IMR-90 (cell line): Measurements from ENCODE around the gene KDM1A. TPM values are rescaled to one million over a fixed set of nuclear protein-coding genes. Genes with fewer than 3 reads are reported as not detected.

Experiments
- ATAC-seq: fragments of 200-7000 bp; cut with Tn5 transposase; 2 replicates; pipeline ENCODE4 v1.9.1; 2020; ENCODE audit warnings: low read depth, mild to moderate bottlenecking, moderate library complexity
- BruUV-seq: library from RNA; stranded (reverse); fragments of 400-500 nt; replicated peaks from 2 replicates; lab custom pipeline; 2021; lab: Mats Ljungman, UMichigan
- CTCF ChIA-PET: fragments of 300-600 bp; formaldehyde crosslinking; extraction: SDS; loops from one replicate; lab custom pipeline; 2021; ENCODE audit warnings: antibody characterized with exemption; lab: Yijun Ruan, JAX
- POLR2A ChIA-PET: fragments of 300-600 bp; sonication (Branson Sonifier 250); formaldehyde crosslinking; loops from one replicate; lab custom pipeline; 2022; ENCODE audit warnings: antibody characterized with exemption; ENCODE audit not compliant: unreplicated experiment; lab: Charles Lee
- DNase-seq: peaks from one replicate; pipeline ENCODE4 v3.0.0; 2013
- H2AFZ ChIP-seq: replicated peaks from 2 replicates; pipeline ENCODE3; 2013; ENCODE audit warnings: low read length, mild to moderate bottlenecking; ENCODE audit not compliant: poor library complexity
- H2AK5ac ChIP-seq: 2 replicates; pipeline ENCODE4 v1.6.1; 2013; ENCODE audit warnings: low read depth, low read length, inconsistent platforms
- H2AK9ac ChIP-seq: replicated peaks from 2 replicates; pipeline ENCODE3; 2013; ENCODE audit warnings: mild to moderate bottlenecking, low read depth, low read length, moderate library complexity; ENCODE audit not compliant: poor library complexity
- H2BK120ac ChIP-seq: 2 replicates; pipeline ENCODE4 v1.6.1; 2013; ENCODE audit warnings: low read depth, low read length, inconsistent platforms
- H2BK15ac ChIP-seq: 3 replicates; pipeline ENCODE4 v1.6.1; 2013; ENCODE audit warnings: low read depth, low read length, inconsistent platforms
- H2BK20ac ChIP-seq: 2 replicates; pipeline ENCODE4 v1.6.1; 2013; ENCODE audit warnings: low read depth, mild to moderate bottlenecking, inconsistent platforms, low read length, moderate library complexity
- H2BK5ac ChIP-seq: 2 replicates; pipeline ENCODE4 v1.6.1; 2013; ENCODE audit warnings: mild to moderate bottlenecking, low read depth, low read length, inconsistent platforms; ENCODE audit not compliant: poor library complexity, severe bottlenecking
- H3K14ac ChIP-seq: replicated peaks from 2 replicates; pipeline ENCODE4 v1.6.1; 2013; ENCODE audit warnings: low read depth, low read length, inconsistent platforms
- H3K18ac ChIP-seq: 2 replicates; pipeline ENCODE4 v1.6.1; 2013; ENCODE audit warnings: low read depth, low read length, control low read depth
- H3K23ac ChIP-seq: 2 replicates; pipeline ENCODE4 v1.6.1; 2013; ENCODE audit warnings: low read depth, low read length, inconsistent platforms
- H3K27ac ChIP-seq: 2 replicates; pipeline ENCODE4 v1.5.1; 2013; ENCODE audit warnings: mild to moderate bottlenecking, control low read depth, low read length; ENCODE audit not compliant: insufficient read depth
- H3K27me3 ChIP-seq: 2 replicates; pipeline ENCODE4 v1.6.1; 2013; ENCODE audit warnings: low read length; ENCODE audit not compliant: control insufficient read depth, insufficient read depth
- H3K36me3 ChIP-seq: 2 replicates; pipeline ENCODE4 v1.6.1; 2013; ENCODE audit warnings: low read length, mixed read lengths; ENCODE audit not compliant: control insufficient read depth, insufficient read depth
- H3K4ac ChIP-seq: 2 replicates; pipeline ENCODE4 v1.6.1; 2013; ENCODE audit warnings: low read depth, low read length, inconsistent platforms
- H3K4me1 ChIP-seq: 2 replicates; pipeline ENCODE4 v1.6.1; 2013; ENCODE audit warnings: low read length, mixed read lengths; ENCODE audit not compliant: control insufficient read depth, insufficient read depth
- H3K4me2 ChIP-seq: 2 replicates; pipeline ENCODE4 v1.6.1; 2013; ENCODE audit warnings: low read depth, mild to moderate bottlenecking, control low read depth, low read length, moderate library complexity
- H3K4me3 ChIP-seq: 2 replicates; pipeline ENCODE4 v1.5.1; 2013; ENCODE audit warnings: low read depth, mild to moderate bottlenecking, control low read depth, low read length, moderate library complexity; ENCODE audit not compliant: insufficient read depth
- H3K56ac ChIP-seq: 2 replicates; pipeline ENCODE4 v1.6.1; 2013; ENCODE audit warnings: low read length, inconsistent platforms; ENCODE audit not compliant: insufficient read depth; ENCODE audit errors: extremely low read depth
- H3K79me1 ChIP-seq, 2 experiments: 2 replicates each; pipeline ENCODE4 v1.6.1; 2013; ENCODE audit warnings: low read length in 2 of 2, inconsistent platforms in 1 of 2, low read depth in 1 of 2
- H3K9ac ChIP-seq: 2 replicates; pipeline ENCODE4 v1.6.1; 2013; ENCODE audit warnings: low read depth, low read length, control low read depth
- H3K9me1 ChIP-seq: 2 replicates; pipeline ENCODE4 v1.6.1; 2013; ENCODE audit warnings: low read length, inconsistent platforms; ENCODE audit not compliant: insufficient read depth
- H3K9me3 ChIP-seq: 2 replicates; pipeline ENCODE4 v1.6.1; 2013; ENCODE audit warnings: low read length; ENCODE audit not compliant: control insufficient read depth, insufficient read depth
- H4K20me1 ChIP-seq: 2 replicates; pipeline ENCODE4 v1.6.1; 2013; ENCODE audit warnings: low read length, inconsistent platforms; ENCODE audit not compliant: insufficient read depth
- H4K5ac ChIP-seq: 2 replicates; pipeline ENCODE4 v1.6.1; 2013; ENCODE audit warnings: mild to moderate bottlenecking, low read depth, low read length, control low read depth
- H4K8ac ChIP-seq, 2 experiments: 2 replicates each; pipeline ENCODE4 v1.6.1; 2013; ENCODE audit warnings: low read depth in 2 of 2, low read length in 2 of 2, control low read depth in 1 of 2, inconsistent platforms in 1 of 2
- H4K91ac ChIP-seq: 2 replicates; pipeline ENCODE4 v1.6.1; 2013; ENCODE audit warnings: low read depth, low read length, inconsistent platforms; ENCODE audit not compliant: insufficient read depth
- BHLHE40 ChIP-seq: fragments of 150-350 bp; IDR thresholded peaks from 2 replicates; pipeline ENCODE4 v1.6.1; 2016; ENCODE audit warnings: mild to moderate bottlenecking, low read depth, low read length
- CEBPB ChIP-seq: IDR thresholded peaks from 2 replicates; pipeline ENCODE4 v1.6.1; 2012; ENCODE audit warnings: low read depth, low read length, improper control_type of control experiment
- CHD1 ChIP-seq: IDR thresholded peaks from 2 replicates; pipeline ENCODE4 v1.6.1; 2012; ENCODE audit warnings: low read depth, low read length, improper control_type of control experiment
- FOS ChIP-seq: fragments of 150-350 bp; IDR thresholded peaks from 2 replicates; pipeline ENCODE4 v1.6.1; 2016; ENCODE audit warnings: low read depth, low read length
- MAFK ChIP-seq: IDR thresholded peaks from 2 replicates; pipeline ENCODE4 v1.6.1; 2012; ENCODE audit warnings: low read depth, low read length, improper control_type of control experiment
- MAZ ChIP-seq: IDR thresholded peaks from 2 replicates; pipeline ENCODE4 v1.6.1; 2012; ENCODE audit warnings: low read depth, mild to moderate bottlenecking, low read length, improper control_type of control experiment, moderate library complexity, borderline replicate concordance
- MXI1 ChIP-seq: IDR thresholded peaks from 2 replicates; pipeline ENCODE4 v1.6.1; 2012; ENCODE audit warnings: low read depth, mild to moderate bottlenecking, low read length, moderate library complexity, borderline replicate concordance
- NFE2L2 ChIP-seq: fragments of 150-350 bp; IDR thresholded peaks from 2 replicates; pipeline ENCODE4 v1.6.1; 2016; ENCODE audit warnings: low read depth, mild to moderate bottlenecking, low read length
- POLR2A ChIP-seq: IDR thresholded peaks from 2 replicates; pipeline ENCODE4 v1.6.1; 2012; ENCODE audit warnings: mild to moderate bottlenecking, low read depth, low read length
- RAD21 ChIP-seq: IDR thresholded peaks from 2 replicates; pipeline ENCODE4 v1.6.1; 2012; ENCODE audit warnings: low read length, improper control_type of control experiment
- RCOR1 ChIP-seq: IDR thresholded peaks from 2 replicates; pipeline ENCODE4 v1.6.1; 2012; ENCODE audit warnings: mild to moderate bottlenecking, low read length, improper control_type of control experiment; ENCODE audit not compliant: insufficient replicate concordance
- RFX5 ChIP-seq: IDR thresholded peaks from 2 replicates; pipeline ENCODE4 v1.8.0; 2012; ENCODE audit warnings: low read depth, mild to moderate bottlenecking, low read length, moderate library complexity
- SMC3 ChIP-seq: fragments of 150-350 bp; IDR thresholded peaks from 2 replicates; pipeline ENCODE4 v1.6.1; 2016; ENCODE audit warnings: low read depth, mild to moderate bottlenecking, antibody characterized with exemption, low read length, moderate library complexity
- WGBS, 2 experiments: methylation state at CpG; one replicate each; pipeline versions ENCODE4 v1.1.5 to v1.1.7; 2013; ENCODE audit warnings: missing lambda C conversion rate in 2 of 2; ENCODE audit not compliant: insufficient read length in 1 of 2; ENCODE audit errors: extremely low coverage in 2 of 2; 5-methylcytosine and 5-hydroxymethylcytosine counted together
- dilution Hi-C: fragments of 300-500 bp; cut with HindIII; formaldehyde crosslinking; loops from one replicate; pipeline ENCODE4 v1.14.3; 2018; ENCODE audit warnings: low sequenced_read_pairs; ENCODE audit not compliant: unreplicated experiment
- in situ Hi-C: fragments of 300-500 bp; cut with MboI; formaldehyde crosslinking; loops from 3 replicates; pipeline ENCODE4 v1.14.3; 2019; ENCODE audit warnings: low sequenced_read_pairs, inconsistent platforms, mixed read lengths
- intact Hi-C: fragments of 100-400 bp; cut with micrococcal nuclease; formaldehyde crosslinking; loops from 2 replicates; pipeline ENCODE4 v1.10.0; 2022
- polyA plus RNA-seq, 3 experiments: library from polyadenylated mRNA; depleted of rRNA; stranded (reverse); fragments of >200 nt; gene quantifications; 2 replicates each; pipeline ENCODE4 v1.2.3, GENCODE V29; 2012; ENCODE audit warnings: low replicate concordance in 1 of 3
- total RNA-seq: library from RNA; depleted of rRNA; stranded (reverse); fragments of >200 nt; gene quantifications from 2 replicates; pipeline ENCODE4 v1.2.3, GENCODE V29; 2012
- TF ChIP-seq, protein P1 (sequence below): conservative IDR thresholded peaks from 2 replicates; pipeline ENCODE4 v1.5.1; 2012; ENCODE audit warnings: mild to moderate bottlenecking, low read depth, low read length, improper control_type of control experiment
- TF ChIP-seq, protein P2 (sequence below): fragments of 150-350 bp; IDR thresholded peaks from 2 replicates; pipeline ENCODE4 v1.6.1; 2017; ENCODE audit warnings: mild to moderate bottlenecking, antibody characterized with exemption, low read length, low read depth

KDM1A gene
- total and polyA plus RNA-seq, 2 of the 4 experiments (the other 2 are of a cell fraction) = 58.7 to 104 TPM

DNA sequence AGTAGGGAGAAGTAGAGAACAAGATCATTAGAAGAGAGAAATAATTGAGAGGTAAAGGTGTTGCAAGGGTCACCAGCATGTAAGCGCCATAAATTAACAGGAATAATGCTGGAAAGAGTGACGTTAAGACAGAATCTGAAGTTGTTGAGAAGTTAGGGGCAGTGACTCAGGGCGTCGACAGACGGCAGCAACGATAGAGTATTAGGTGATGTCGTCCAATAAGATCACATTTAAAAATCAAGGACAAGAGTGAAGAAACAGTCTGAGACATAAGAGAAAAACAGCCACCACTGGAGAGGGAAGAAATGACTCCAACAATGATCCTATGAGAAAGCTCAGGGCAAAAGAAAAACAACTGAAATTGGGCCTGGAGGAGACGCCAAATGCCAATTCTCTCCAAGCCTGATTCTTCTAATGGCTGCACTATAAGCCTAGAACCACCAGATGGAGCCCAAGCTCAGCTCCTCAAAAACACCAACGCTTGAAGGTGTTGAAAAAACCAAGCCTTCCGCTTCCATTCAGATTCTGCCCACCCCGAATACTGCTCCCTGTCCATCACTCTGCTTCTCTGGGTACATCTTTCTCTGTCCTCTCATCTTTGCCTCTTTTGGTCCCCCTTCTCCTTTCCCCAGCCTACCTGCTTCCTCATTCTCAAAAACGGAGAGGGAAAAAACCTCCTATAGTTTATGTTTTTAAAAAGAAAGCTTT is 79.3 kb downstream of the KDM1A start (continued):
- TF ChIP-seq SMC3 (peak; percentile 96), MAFK (no peak)

DNA sequence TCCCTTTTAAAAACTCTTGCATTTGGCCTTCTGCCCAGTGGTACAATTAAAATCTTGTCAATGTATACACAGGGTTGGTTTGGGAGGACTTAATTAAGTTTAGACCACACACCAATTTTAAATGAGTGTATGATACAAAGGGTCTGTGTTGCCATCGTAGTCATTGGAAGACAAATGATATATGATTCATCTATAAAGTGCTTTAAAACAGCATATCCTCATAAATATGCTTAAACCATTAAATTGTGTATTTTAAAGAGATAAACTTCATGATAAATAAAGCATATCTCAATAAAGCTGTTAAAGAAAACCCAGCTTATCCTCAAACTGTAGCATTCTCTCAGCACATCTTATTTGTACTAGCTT is 79.9 kb downstream of the KDM1A start:
- Histone ChIP-seq H2BK15ac (no peak overlapping the region), H3K14ac (no peak overlapping the region), H3K4ac (0 out of 2 replicates have a peak overlapping the region, but pooled peaks have one; percentile 24), H2BK20ac (no peak overlapping the region), H3K56ac (no peak overlapping the region), H3K36me3 (peaks cover 3% of the 10 kb centered on the region), H3K4me3 (no peak overlapping the region), H3K9me3 (no peaks in the 10 kb centered on the region), H4K91ac (no peak overlapping the region), H3K79me1 (peaks cover 18 to 79% of the 10 kb centered on the region in 2 experiments), H3K4me1 (peaks cover 18% of the 10 kb centered on the region), H3K9ac (no peak overlapping the region), H2BK120ac (no peak overlapping the region; the same call in 1 of the 2 replicates), H2AK5ac (no peak overlapping the region), H3K18ac (no peak overlapping the region), H3K9me1 (peaks cover 7% of the 10 kb centered on the region), H3K4me2 (no peak overlapping the region), H2BK5ac (no peak overlapping the region), H4K5ac (no peak overlapping the region), H3K27me3 (no peaks in the 10 kb centered on the region), H3K27ac (no peak overlapping the region), H2AFZ (no peak overlapping the region), H2AK9ac (no peak overlapping the region), H4K20me1 (peaks cover 64% of the 10 kb centered on the region), H3K23ac (no peak overlapping the region), H4K8ac (no peak overlapping the region)
- DNase-seq = no peak
- no TSS peak for BruUV-seq
- POLR2A ChIA-PET = no interaction called here
- dilution Hi-C loops = no loop called here
- CTCF ChIA-PET = interaction anchor here (0.5 to 2.7 kb wide), 7 partner anchors 42 to 1218 kb away, joined by 3 to 32 read pairs (median 3); no protein-coding TSS in a partner anchor
- intact Hi-C loops = loop anchor here (5.0 kb wide), 1 partner anchor 443 kb away; no protein-coding TSS in a partner anchor
- ATAC-seq = no peak
- in situ Hi-C loops = loop anchor here (5.0 kb wide), 1 partner anchor 88 kb away; no protein-coding TSS in a partner anchor
- no CpG with 5 or more reads among the region's 1 CpG for WGBS, 2 experiments
- TF ChIP-seq, protein P1, sequence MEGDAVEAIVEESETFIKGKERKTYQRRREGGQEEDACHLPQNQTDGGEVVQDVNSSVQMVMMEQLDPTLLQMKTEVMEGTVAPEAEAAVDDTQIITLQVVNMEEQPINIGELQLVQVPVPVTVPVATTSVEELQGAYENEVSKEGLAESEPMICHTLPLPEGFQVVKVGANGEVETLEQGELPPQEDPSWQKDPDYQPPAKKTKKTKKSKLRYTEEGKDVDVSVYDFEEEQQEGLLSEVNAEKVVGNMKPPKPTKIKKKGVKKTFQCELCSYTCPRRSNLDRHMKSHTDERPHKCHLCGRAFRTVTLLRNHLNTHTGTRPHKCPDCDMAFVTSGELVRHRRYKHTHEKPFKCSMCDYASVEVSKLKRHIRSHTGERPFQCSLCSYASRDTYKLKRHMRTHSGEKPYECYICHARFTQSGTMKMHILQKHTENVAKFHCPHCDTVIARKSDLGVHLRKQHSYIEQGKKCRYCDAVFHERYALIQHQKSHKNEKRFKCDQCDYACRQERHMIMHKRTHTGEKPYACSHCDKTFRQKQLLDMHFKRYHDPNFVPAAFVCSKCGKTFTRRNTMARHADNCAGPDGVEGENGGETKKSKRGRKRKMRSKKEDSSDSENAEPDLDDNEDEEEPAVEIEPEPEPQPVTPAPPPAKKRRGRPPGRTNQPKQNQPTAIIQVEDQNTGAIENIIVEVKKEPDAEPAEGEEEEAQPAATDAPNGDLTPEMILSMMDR = no peak
- no peak for TF ChIP-seq MXI1
- TF ChIP-seq NFE2L2 = no peak
- TF ChIP-seq RAD21 = no peak
- TF ChIP-seq MAFK = no peak
- TF ChIP-seq, protein P2, sequence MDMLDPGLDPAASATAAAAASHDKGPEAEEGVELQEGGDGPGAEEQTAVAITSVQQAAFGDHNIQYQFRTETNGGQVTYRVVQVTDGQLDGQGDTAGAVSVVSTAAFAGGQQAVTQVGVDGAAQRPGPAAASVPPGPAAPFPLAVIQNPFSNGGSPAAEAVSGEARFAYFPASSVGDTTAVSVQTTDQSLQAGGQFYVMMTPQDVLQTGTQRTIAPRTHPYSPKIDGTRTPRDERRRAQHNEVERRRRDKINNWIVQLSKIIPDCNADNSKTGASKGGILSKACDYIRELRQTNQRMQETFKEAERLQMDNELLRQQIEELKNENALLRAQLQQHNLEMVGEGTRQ = no peak
- no peak for TF ChIP-seq MAZ
- no peak for TF ChIP-seq BHLHE40
- TF ChIP-seq CHD1 = no peak
- TF ChIP-seq RCOR1 = no peak
- TF ChIP-seq CEBPB = no peak
- TF ChIP-seq FOS = no peak
- TF ChIP-seq RFX5 = no peak
- no peak for TF ChIP-seq POLR2A
- no peak for TF ChIP-seq SMC3
